BLaER1 treated with 17β-estradiol and CSF1 and Interleukin-3, amounts not matched to agents 10 nM and 100 nM (cell line): ENCODE data around the gene USP54.

Source experiments
- H3K27ac ChIP-seq, 11 experiments: shearing (Covaris generic); formaldehyde crosslinking; 2 replicates each; pipeline ENCODE4 v1.8.1; 2022
- H3K27me3 ChIP-seq, 11 experiments: shearing (Covaris generic); formaldehyde crosslinking; 2 replicates each; pipeline ENCODE4 v1.8.1; 2022
- H3K36me3 ChIP-seq, 11 experiments: shearing (Covaris generic); formaldehyde crosslinking; 2 replicates each; pipeline ENCODE4 v1.8.1; 2022
- H3K4me1 ChIP-seq, 10 experiments: shearing (Covaris generic); formaldehyde crosslinking; 2 replicates each; pipeline ENCODE4 v1.8.1; 2022
- H3K4me2 ChIP-seq, 11 experiments: shearing (Covaris generic); formaldehyde crosslinking; 2 replicates each; pipeline ENCODE4 v1.8.1; 2022
- H3K4me3 ChIP-seq, 10 experiments: shearing (Covaris generic); formaldehyde crosslinking; 2 replicates each; pipeline ENCODE4 v1.8.1; 2022
- H3K9ac ChIP-seq, 11 experiments: shearing (Covaris generic); formaldehyde crosslinking; 2 replicates each; pipeline ENCODE4 v1.8.1; 2022
- H3K9me3 ChIP-seq, 11 experiments: shearing (Covaris generic); formaldehyde crosslinking; replicated peaks in 1 of 11; 2 replicates each; pipeline ENCODE4 v1.8.1; 2022
- H4K20me1 ChIP-seq, 11 experiments: shearing (Covaris generic); formaldehyde crosslinking; 2 replicates each; pipeline ENCODE4 v1.8.1; 2022
- Cebpa-rat ChIP-seq, 11 experiments: shearing (Covaris generic); IDR thresholded peaks; 2 replicates each; pipeline ENCODE4 v1.8.1; 2022

Gene USP54

GRCh38 chr10:73478636-73479035 is 112.5 kb downstream of the USP54 start:
- H3K4me1 ChIP-seq, result peaks cover 0 to 10% (median 0%) of the 10 kb centered on the region in 10 experiments; a peak in 3 of 20 replicates
- peak overlapping the region in 2 of 11 experiments; percentile 7 to 8; a peak in 2 of 22 replicates for H3K4me2 ChIP-seq
- H3K9me3 ChIP-seq, result peaks cover 0 to 3% (median 0%) of the 10 kb centered on the region in 11 experiments; a peak in 1 of 22 replicates
- no peak overlapping the region for H3K9ac ChIP-seq
- peaks cover 0 to 26% (median 7%) of the 10 kb centered on the region in 11 experiments; a peak in 8 of 22 replicates for H4K20me1 ChIP-seq
- TF ChIP-seq Cebpa-rat (IDR thresholded peaks at IDR 0.05), result no peak
- H3K4me3 ChIP-seq, result no peak overlapping the region
- H3K27ac ChIP-seq, result no peak overlapping the region
- H3K36me3 ChIP-seq, result peaks cover 62 to 84% (median 76%) of the 10 kb centered on the region in 11 experiments
- H3K27me3 ChIP-seq, result no peaks in the 10 kb centered on the region

- Histone ChIP-seq H3K9ac (no peak overlapping the region), H3K27me3 (no peaks in the 10 kb centered on the region), H3K4me3 (no peak overlapping the region), H3K27ac (no peak overlapping the region), H3K4me2 (no peak overlapping the region), H3K4me1 (peaks cover 14 to 17% (median 15%) of the 10 kb centered on the region in 10 experiments), H3K36me3 (peaks cover 77 to 100% (median 92%) of the 10 kb centered on the region in 11 experiments), H4K20me1 (no peaks in the 10 kb centered on the region), H3K9me3 (no peaks in the 10 kb centered on the region)
- no peak for TF ChIP-seq Cebpa-rat (IDR thresholded peaks at IDR 0.05)
Measured at GRCh38 chr10:73471226-73471625, 119.9 kb downstream of the USP54 start.

- no peaks in the 10 kb centered on the region for H4K20me1 ChIP-seq
- H3K4me2 ChIP-seq, result peak overlapping the region; percentile 28 to 79 (median 41); a peak in 19 of 22 replicates
- H3K4me3 ChIP-seq, result no peak overlapping the region
- H3K9ac ChIP-seq, result no peak overlapping the region
- H3K9me3 ChIP-seq, result no peaks in the 10 kb centered on the region
- peaks cover 14 to 17% (median 15%) of the 10 kb centered on the region in 10 experiments for H3K4me1 ChIP-seq
- TF ChIP-seq Cebpa-rat (IDR thresholded peaks at IDR 0.05), result no peak
- no peaks in the 10 kb centered on the region for H3K27me3 ChIP-seq
- peaks cover 78 to 100% (median 92%) of the 10 kb centered on the region in 11 experiments for H3K36me3 ChIP-seq
- H3K27ac ChIP-seq, result peak overlapping the region in 4 of 11 experiments; percentile 7 to 56 (median 36); a peak in 5 of 22 replicates
Measured at GRCh38 chr10:73469579-73469978, 121.6 kb downstream of the USP54 start.

- Histone ChIP-seq H3K4me2 (no peak overlapping the region), H3K9me3 (no peaks in the 10 kb centered on the region), H3K9ac (no peak overlapping the region), H3K36me3 (peaks cover 75 to 100% (median 90%) of the 10 kb centered on the region in 11 experiments), H3K27me3 (no peaks in the 10 kb centered on the region), H3K4me3 (no peak overlapping the region), H4K20me1 (no peaks in the 10 kb centered on the region), H3K4me1 (peaks cover 14 to 17% (median 15%) of the 10 kb centered on the region in 10 experiments), H3K27ac (no peak overlapping the region)
- no peak for TF ChIP-seq Cebpa-rat (IDR thresholded peaks at IDR 0.05)
Measured at GRCh38 chr10:73467206-73467605, 123.9 kb downstream of the USP54 start.

- peaks cover 0 to under 1% (median 0%) of the 10 kb centered on the region in 11 experiments; a peak in 1 of 22 replicates for H4K20me1 ChIP-seq
- H3K9ac ChIP-seq, result no peak overlapping the region
- peaks cover 14 to 17% (median 15%) of the 10 kb centered on the region in 10 experiments for H3K4me1 ChIP-seq
- no peak overlapping the region for H3K4me2 ChIP-seq
- H3K27me3 ChIP-seq, result no peaks in the 10 kb centered on the region
- peaks cover 73 to 100% (median 88%) of the 10 kb centered on the region in 11 experiments for H3K36me3 ChIP-seq
- TF ChIP-seq Cebpa-rat (IDR thresholded peaks at IDR 0.05), result no peak
- H3K4me3 ChIP-seq, result no peak overlapping the region
- no peaks in the 10 kb centered on the region for H3K9me3 ChIP-seq
- H3K27ac ChIP-seq, result no peak overlapping the region
Measured at GRCh38 chr10:73465978-73466726, 125.0 kb downstream of the USP54 start.

- Histone ChIP-seq H3K36me3 (peaks cover 70 to 100% (median 88%) of the 10 kb centered on the region in 11 experiments), H3K4me3 (no peak overlapping the region), H3K9ac (no peak overlapping the region), H3K4me1 (no peaks in the 10 kb centered on the region), H3K27ac (no peak overlapping the region), H3K27me3 (no peaks in the 10 kb centered on the region), H3K4me2 (no peak overlapping the region), H3K9me3 (no peaks in the 10 kb centered on the region), H4K20me1 (peaks cover 0 to 6% (median 0%) of the 10 kb centered on the region in 11 experiments; a peak in 2 of 22 replicates)
- no peak for TF ChIP-seq Cebpa-rat (IDR thresholded peaks at IDR 0.05)
Measured at GRCh38 chr10:73460897-73461296, 130.2 kb downstream of the USP54 start.

- no peaks in the 10 kb centered on the region for H3K27me3 ChIP-seq
- peaks cover 67 to 100% (median 84%) of the 10 kb centered on the region in 11 experiments for H3K36me3 ChIP-seq
Measured at GRCh38 chr10:73459683-73460314, 131.3 kb downstream of the USP54 start.

GRCh38 chr10:73456187-73456890 is 134.8 kb downstream of the USP54 start:
- Histone ChIP-seq H3K4me1 (no peaks in the 10 kb centered on the region), H3K4me3 (no peak overlapping the region), H3K9me3 (no peaks in the 10 kb centered on the region), H3K27me3 (no peaks in the 10 kb centered on the region), H4K20me1 (peaks cover 0 to 6% (median 0%) of the 10 kb centered on the region in 11 experiments; a peak in 2 of 22 replicates), H3K27ac (no peak overlapping the region), H3K4me2 (no peak overlapping the region), H3K36me3 (peaks cover 54 to 100% (median 81%) of the 10 kb centered on the region in 11 experiments), H3K9ac (no peak overlapping the region)
- TF ChIP-seq Cebpa-rat (IDR thresholded peaks at IDR 0.05), result no peak

More at GRCh38 chr10:73459683-73460314, 131.3 kb downstream of the USP54 start:
- Histone ChIP-seq H3K9ac (no peak overlapping the region), H3K4me1 (no peaks in the 10 kb centered on the region), H4K20me1 (peaks cover 0 to 6% (median 0%) of the 10 kb centered on the region in 11 experiments; a peak in 2 of 22 replicates), H3K9me3 (no peaks in the 10 kb centered on the region), H3K4me2 (no peak overlapping the region), H3K4me3 (no peak overlapping the region), H3K27ac (no peak overlapping the region)
- TF ChIP-seq Cebpa-rat (IDR thresholded peaks at IDR 0.05), result 0 out of 22 replicates have a peak, but pooled peaks of 2 of the 11 experiments have one; percentile 31 to 32
